GM21447 (cell line): ENCODE measurements around the gene PDLIM1.

Experiments used
- ATAC-seq: cut with Tn5 transposase; IDR thresholded peaks from one replicate; pipeline ENCODE4 v1.9.1; 2021; ENCODE audit not compliant: unreplicated experiment

PDLIM1 gene

DNA sequence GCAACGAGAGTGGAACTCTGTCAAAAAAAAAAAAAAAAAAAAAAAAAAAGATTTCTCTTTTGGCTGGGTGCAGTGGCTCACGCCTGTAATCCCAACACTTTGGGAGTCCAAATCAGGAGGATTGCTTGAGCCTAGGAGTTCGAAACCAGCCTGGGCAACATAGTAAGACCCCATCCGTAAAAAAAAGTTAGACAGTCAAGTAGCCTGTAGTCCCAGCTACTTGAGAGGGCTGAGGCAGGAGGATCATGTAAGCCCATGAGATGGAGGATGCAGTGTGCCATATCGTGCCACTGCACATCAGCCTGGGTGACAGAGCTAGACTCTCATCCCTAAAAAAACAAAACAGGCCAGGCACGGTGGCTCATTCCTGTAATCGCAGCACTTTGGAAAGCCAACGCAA is 25.2 kb downstream of the PDLIM1 start:
- no peak for ATAC-seq

DNA sequence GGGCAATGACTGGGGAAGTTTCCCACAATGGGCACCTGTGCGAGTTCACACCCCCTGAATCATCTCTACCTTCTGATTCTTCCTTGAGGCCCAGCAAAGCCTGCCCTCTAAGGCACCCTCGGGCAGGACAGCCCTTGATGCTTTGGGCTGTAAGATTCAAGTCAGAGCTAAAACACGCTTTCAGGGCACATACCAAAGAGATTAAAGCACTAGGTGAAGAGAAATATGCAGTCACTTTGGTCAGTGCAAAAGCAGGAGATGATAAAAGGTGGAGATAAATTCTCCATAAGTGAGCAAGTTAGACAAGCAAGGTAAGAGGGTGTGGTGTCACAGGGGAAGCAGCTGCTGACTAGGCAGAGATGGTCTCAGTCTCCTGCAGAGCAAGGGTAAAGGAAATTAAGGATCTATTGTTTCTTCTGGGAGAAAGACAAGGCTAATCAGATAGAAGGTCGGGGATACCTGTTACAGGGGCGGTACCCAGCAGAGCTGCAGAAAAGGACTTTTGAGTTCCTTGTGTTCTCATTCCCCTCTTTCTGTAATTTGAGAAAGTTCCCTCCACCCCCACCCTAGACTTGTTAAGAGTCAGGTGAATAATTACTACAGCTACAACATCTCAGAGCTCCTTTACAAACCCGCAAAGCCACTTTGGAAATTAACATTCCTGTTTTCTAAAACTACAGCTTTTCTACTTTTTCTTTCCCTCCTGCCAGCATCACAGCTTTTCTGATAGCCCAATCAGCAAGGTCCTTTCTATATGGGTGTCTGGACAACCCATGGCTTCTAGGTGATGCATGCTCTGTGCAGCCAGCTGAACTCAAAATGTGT is 26.4 kb downstream of the PDLIM1 start:
- no peak for ATAC-seq

DNA sequence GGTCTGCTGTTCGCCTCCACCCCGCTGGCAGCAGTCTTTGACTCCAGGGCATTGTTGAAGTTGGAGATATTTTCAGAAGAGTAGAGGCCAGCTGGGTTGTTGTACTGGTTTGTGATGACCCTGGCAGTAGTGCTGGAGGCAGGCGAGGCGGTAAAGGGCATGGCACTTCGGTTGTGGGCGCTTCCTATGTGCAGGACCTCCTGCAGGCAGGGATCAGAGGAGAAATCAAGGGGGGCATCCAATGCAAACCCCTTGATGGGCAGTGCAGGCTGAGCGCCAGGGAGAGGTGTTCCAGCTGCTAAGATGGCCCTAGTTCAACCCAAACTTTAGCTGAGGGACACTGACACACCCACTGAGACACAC is 27.0 kb downstream of the PDLIM1 start:
- no peak for ATAC-seq

DNA sequence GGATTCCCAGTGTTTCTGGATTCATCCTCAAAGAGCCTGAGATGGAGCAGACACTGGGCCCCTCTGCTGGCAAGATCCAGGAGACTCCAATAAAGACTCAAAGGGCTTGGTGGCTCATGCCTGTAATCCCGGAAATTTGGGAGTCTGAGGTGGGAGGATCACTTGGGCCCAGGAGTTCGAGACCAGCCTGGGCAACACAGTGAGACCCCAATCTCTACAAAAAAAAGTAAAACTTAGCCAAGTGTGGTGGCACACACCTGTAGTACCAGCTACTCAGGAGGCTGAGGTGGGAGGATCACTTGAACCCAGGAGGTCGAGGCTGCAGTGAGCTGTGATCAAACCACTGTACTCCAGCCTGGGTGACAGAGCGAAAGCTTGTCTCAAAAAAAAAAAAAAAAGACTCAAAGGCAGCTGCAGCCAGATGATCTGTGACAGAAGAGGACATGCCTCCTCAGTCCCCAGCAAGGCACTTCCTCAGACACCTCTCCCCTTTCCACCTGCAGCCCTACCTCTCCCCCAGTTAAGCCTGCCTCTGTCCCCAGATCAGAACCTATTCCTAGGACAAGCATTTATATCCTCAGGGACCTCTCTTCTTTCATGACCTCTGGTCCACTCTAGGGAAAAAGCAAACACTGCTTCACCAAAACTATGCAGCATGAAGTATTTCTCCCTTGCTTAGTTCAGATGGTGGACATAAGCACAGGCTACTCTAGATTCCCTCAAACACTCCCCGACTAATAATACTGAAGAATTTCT is 27.9 kb downstream of the PDLIM1 start:
- no peak for ATAC-seq

DNA sequence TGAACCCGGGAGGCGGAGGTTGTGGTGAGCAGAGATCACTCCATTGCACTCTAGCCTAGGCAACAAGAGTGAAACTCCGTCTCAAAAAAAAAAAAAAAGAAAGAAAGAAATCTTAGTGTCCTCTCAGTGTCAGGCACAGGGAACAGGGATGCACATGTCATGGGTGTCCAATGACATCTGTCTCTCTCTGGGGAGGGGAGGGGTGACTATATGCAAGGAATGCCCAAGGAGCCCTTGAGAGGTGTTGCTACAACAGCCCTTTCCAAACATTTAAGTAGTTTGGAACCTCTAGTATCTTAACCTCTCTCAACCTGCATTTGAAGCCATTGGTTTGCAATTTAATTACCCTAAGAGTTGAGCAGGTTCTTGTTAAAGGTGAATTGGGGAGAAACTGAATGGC is 28.9 kb downstream of the PDLIM1 start:
- ATAC-seq: no peak

DNA sequence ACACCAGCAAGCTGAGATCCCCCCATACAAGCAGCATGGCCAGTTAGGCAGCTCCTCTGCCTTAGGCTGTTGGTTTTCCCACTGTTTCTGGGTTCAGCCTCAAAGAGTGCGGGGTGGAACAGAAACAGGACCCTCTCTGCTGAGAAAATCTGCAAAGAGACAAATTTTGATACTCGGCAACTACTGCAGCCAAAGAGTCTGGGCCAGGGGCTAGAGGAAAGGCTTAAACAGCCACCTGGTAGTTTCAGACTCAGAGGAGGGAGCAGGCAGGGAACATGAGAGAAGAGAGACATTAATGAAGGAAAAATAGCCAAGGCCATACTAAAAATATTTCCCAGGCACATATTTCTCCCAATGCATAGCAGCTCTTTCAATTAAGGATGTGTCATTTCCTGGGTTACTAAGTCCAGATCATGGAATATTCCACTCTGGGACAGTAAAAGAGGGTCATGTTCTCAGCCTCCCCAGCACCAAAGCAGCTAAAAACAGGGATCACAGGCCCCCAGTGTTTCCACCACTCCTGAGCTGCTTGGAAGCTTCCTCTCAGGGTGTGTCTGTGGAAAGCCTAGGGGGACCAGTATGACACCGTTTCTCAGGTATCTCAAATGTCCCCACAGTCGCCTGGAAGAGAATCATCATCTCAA is 29.8 kb downstream of the PDLIM1 start:
- ATAC-seq: no peak

DNA sequence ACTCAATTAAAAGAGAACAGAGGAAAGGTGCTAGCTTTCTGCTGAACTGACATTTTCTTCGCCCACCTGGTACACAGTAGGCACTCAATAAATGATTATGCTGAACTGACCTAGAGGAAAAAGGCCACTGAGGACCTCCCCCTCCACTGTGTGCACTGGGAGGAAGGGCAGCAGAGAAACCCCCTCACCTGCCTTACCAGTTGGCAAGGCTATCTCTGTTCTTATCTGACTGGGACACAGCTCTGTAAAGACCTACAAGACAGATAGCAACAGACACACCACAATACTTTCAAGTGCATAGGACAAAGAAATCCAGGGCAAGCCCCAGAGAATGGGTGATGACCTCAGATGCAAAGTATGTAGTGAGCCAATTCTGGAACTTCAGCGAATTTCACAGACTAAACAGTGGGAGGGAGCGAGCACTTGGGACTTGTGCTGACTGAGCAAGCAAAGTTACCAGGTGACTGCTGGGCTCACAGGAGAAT is 30.4 kb downstream of the PDLIM1 start:
- no peak for ATAC-seq

DNA sequence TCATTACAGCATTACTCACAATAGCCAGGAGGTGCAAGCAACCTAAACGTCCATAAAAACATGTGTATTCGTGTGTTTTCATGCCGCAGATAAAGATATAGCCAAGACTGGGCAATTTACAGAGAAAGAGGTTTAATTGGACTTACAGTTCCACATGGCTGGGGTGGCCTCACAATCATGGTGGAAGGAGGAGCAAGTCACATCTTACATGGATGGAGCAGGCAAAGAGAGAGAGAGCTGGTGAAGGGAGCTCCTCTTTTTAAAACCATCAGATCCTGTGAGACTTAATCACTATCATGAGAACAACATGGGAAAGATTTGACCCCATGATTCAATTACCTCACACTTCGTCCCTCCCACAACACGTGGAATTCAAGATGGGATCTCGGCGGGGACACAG is 33.0 kb downstream of the PDLIM1 start:
- ATAC-seq: no peak

DNA sequence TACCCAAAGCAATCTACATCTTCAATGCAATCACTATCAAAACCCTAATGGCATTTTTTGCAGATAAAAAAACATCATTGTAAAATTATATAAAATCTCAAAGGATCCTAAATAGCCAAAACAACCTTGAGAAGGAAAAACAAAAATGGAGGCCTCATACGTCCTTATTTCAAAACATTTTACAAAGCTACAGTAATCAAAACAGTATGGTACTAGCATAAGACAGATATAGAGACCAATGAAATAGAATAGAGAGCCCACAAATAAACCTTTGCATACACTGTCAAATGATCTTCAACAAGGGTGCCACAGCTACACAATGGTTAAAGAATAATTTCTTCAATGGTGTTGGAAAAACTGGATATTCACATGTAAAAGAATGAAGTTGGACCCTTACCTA is 34.5 kb downstream of the PDLIM1 start:
- no peak for ATAC-seq

DNA sequence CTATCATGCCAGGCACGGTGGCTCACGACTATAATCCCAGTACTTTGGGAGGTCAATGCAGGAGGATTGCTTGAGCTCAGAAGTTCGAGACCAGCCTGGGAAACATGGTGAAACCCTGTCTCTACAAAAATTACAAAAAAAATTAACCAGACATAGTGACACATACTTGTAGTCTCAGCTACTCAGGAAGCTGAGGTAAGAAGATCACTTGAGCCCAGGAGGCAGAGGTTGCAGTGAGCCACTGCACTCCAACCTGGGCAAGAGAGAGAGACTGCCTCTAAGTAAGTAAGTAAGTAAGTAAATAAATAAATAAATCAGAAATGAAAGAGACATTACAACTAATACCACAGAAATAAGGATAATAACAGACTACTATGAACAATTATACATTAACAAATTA is 36.2 kb downstream of the PDLIM1 start:
- no peak for ATAC-seq

DNA sequence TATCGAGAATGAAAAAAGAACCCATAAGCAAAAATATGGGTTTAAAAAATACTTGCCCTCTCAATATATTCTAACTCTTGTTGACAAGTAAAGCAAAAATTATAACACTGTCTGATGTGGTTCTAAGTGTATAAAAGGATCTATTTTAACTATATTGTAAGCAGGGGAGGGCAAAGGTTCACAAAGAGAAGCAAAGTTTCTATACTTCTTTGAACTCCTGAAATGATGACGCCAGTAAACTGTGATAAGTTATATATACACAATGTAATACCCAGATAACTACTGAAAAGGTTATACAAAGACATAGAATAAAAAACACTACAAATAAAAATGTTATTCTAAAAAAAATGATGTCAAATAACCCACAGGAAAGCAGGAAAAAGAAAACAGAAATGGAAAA is 37.1 kb downstream of the PDLIM1 start:
- ATAC-seq: no peak

DNA sequence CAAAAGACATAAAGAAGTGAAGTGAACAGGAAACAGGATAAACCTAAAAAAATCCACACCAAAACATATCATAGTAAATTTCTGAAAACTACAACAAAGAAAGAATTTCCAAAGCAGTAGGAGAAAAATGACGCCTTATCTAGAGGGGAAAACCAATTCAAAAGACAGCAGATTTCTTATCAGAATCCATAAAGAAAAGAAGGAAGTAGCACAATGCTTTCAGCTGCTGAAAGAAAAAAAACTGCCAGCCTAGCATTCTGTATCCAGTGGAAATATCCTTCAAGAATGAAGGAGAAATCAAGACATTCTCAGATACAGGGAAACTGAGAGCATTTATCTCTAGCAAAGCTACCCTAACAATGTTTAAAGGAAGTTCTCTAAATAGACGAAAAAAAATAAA is 37.8 kb downstream of the PDLIM1 start:
- no peak for ATAC-seq

DNA sequence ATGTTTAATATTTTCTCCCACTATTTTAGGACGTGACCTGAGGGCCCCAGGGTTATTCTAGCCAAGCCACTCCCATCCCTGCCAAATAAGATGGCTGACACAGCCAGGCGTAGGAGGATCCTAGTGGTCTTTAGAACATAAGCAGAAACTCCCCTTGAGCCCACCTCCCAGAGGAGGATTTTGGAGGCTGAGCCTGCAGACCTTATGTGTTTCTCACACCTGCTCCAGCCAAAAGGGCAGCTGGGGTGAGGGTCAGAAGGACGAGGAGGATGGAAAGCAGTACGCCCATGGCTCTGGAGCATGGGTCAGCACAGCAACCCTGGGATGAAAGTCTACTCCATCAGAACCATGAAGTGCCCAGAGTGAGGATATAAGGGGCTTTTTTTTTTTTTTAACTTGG is 39.9 kb downstream of the PDLIM1 start:
- ATAC-seq: no peak

DNA sequence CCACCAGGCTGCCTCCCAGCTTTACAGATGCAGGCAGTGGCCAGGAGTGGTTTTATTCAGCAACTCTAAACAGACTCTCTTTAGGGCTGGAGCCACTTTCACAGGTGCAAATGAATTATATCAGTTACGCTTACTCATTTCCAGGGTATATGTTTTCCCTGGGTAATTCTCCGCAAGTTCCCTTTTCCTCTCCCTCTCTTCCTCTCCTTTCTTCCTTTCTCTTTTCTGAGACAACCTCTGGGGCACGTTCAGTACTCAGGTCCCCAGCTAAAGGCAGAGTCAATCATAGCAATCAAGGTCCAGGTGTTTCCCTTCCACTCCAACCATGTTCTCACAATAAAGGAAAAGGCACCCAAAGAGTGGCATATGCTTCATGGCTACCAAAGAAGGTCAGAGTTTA is 41.3 kb downstream of the PDLIM1 start:
- ATAC-seq: no peak

DNA sequence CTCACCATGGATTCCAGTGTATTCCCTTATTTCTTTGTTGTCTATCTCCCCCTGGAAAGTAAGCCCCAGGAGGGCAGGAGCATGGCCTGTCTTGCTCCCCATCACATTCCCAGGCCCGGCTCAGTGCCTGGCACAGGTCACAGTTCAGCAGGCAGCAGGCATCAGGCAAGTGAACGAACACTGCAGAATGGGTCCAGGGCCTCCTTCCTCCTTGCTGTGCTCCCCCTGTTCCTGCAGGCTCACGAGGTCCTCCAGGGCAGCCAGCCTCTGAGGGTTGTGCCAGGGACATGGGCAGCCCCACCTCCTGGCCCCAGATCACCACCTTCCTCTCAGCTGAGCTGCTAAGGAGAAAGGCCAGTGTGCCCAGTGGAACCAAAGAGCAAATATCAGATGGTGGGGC is 41.8 kb downstream of the PDLIM1 start:
- no peak for ATAC-seq

DNA sequence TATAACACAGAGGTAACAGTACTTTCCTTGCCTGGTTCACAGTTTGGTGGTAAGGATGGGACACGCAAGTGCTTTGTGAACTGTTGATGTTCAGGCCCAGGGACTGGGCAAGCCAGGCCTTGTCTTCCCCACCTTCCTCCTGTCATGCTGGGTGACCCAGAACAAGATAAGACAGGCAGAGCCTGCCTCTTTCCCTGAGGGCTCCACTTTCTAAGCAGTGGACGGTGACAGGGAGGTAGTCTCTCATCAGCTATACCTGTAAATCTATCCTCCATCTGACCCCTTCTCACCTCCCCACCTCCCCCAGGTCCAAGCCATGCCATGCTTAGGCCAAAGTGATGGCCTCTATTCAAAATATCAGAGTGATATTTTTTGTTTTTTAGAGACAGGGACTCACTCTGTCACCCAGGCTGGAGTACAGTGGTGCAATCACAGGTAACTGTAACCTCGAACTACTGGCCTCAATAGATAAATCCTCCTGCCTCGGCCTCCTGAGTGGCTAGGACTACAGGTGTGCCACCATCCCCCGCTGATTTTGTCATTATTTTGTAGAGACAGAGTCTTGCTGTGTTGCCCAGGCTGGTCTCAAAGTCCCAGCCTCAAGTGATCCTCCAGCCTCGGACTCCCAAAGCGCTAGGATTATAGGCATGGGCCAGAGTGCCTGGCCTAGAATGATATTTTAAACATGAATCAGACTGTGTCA is 42.8 kb downstream of the PDLIM1 start:
- no peak for ATAC-seq

DNA sequence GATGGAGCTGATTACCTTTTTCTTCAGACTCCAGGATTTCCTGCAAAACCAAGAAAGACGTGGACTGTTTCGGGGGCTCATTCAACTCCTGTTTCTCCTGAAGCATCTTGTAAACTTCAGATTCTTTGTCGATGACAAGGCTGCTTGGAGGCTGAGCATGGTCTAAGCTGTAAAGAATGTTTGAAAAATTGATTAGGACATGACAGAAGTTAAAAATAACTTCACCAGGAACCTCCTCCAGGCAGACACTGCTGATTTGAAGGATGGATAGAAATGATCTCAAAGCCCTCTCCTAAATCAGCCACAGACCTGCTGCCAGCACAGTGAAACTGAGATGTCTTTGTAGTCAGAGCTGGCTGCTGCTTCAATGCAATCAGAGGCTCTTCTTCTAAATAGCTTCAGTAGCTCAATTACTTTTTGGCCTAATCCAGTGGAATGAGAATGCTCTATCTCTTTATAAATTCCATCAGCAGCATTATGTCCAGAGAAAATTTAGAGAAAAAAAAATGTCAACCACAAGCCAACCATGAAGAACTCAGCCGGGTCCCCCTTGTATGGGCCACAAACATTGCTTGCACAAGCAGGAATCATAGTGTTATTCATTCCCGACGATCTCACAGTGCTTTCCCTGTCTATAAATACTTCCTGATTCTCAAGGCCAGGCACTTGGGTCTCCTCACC is 43.5 kb downstream of the PDLIM1 start:
- ATAC-seq: no peak

DNA sequence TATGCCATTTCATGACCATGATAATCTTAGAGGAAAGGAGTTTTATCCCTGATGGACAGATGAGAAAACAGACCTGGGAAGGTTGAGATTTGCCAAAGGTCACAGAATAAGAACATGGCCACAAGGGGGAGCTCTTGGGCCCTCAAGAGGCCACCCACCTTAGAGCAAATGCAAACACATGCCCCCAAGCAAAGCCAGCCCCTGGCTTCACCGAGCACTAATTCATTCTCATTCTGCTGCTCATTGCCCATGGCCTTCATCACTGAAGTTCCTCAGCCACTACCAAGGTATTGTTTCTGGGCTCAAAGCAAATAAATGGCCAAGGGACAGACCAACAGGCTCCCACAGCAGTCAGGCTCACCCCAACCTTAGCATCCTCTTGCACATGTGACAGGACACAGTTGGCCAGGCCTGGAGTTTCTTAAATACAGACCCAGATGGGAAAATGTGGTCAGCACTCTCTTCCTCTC is 44.2 kb downstream of the PDLIM1 start:
- ATAC-seq: peak; percentile 36

DNA sequence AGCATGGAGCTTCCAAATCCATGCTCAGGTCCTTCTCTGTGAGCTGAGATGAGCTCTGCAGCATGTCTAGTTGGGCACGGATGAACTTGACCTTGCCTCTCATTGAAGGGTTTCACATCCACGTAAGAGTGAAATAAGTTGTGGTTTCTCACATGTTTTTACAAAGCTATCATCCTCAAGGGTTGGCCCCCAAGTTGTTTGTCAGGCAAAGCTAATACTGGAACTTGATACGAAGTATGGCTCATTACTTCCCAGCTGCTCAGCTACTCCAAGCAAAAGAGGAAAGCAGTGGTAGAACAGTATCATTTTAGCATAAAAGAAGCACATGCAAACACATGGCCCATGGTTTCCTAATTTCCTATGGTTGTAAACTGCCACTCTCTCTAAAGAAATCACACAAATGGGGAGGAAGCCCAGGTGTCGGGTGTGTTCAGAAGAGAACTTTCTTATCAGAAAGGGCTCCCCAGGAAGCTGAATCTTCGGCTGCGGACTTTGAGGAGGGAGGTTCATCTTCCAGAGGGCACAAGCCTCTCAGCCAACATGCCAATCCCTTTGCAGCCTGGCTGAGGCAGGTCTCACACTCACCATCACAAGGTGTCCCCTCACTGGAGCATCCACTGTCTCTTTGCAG is 45.3 kb downstream of the PDLIM1 start:
- peak; percentile 90 for ATAC-seq

DNA sequence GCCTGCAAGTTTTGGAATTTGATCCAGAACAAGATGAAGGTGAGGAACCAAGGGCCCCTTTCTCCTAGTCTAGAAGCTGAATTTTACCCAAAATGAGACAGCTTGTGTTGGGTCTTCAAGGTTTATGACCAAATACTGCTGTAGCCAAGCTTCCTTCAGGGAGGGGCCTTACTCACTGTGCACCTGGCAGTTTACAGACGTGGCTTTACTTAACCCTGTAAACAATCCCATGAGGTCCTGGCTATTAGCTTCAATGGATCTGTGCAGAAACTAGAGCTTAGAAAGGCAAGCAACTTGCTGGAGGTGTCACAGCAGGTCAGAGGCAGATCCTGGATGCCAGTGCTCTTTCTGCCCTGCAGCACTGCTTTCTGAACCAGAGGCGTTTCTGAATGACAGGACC is 46.7 kb downstream of the PDLIM1 start:
- no peak for ATAC-seq
